OCI-LY3 (cell line): ENCODE measurements around the gene WDR27.

Experiments used
- H2AFZ ChIP-seq: fragments of 200-600, 300-600 bp; shearing (Covaris generic); 2 replicates; pipeline ENCODE4 v1.6.0; 2014; ENCODE audit warnings: antibody characterized with exemption, low read depth, low read length
- H3K27ac ChIP-seq: fragments of 200-600, 300-600 bp; sonication (generic); 2 replicates; pipeline ENCODE4 v1.5.1; 2014; ENCODE audit warnings: mild to moderate bottlenecking, low read length, moderate library complexity, mixed read lengths
- H3K27me3 ChIP-seq: fragments of 200-600, 300-600 bp; sonication (generic); 2 replicates; pipeline ENCODE4 v1.6.1; 2014; ENCODE audit warnings: low read depth, low read length, mixed read lengths
- H3K36me3 ChIP-seq: fragments of 200-600, 300-600 bp; sonication (generic); replicated peaks from 2 replicates; pipeline ENCODE3; 2014; ENCODE audit warnings: low read depth, low read length, mixed read lengths
- H3K4me1 ChIP-seq: fragments of 300-600, 200-600 bp; sonication (generic); 2 replicates; pipeline ENCODE4 v1.6.1; 2014; ENCODE audit warnings: low read length, mixed read lengths
- H3K4me2 ChIP-seq: fragments of 200-600, 300-600 bp; sonication (generic); 2 replicates; pipeline ENCODE4 v1.6.1; 2014; ENCODE audit warnings: low read length, mixed read lengths
- H3K4me3 ChIP-seq: fragments of 300-600, 200-600 bp; sonication (generic); 2 replicates; pipeline ENCODE4 v1.5.1; 2014; ENCODE audit warnings: antibody characterized with exemption, mild to moderate bottlenecking, low read length, moderate library complexity
- H3K79me2 ChIP-seq: fragments of 300-600, 200-600 bp; shearing (Covaris generic); 2 replicates; pipeline ENCODE4 v1.6.1; 2014; ENCODE audit warnings: mild to moderate bottlenecking, low read length, mixed read lengths
- H3K9ac ChIP-seq: fragments of 300-600, 200-600 bp; shearing (Covaris generic); 2 replicates; pipeline ENCODE4 v1.6.0; 2014; ENCODE audit warnings: mild to moderate bottlenecking, low read length, moderate library complexity
- H3K9me3 ChIP-seq: fragments of 200-600, 300-600 bp; shearing (Covaris generic); 2 replicates; pipeline ENCODE4 v1.6.1; 2014; ENCODE audit warnings: low read length, mixed read lengths; ENCODE audit not compliant: insufficient read depth
- H4K20me1 ChIP-seq: fragments of 200-600, 300-600 bp; sonication (generic); 2 replicates; pipeline ENCODE4 v1.6.1; 2016; ENCODE audit warnings: low read length, mixed read lengths; ENCODE audit not compliant: insufficient read depth
- EZH2phosphoT487 ChIP-seq: fragments of 200-600 bp; shearing (Covaris generic); IDR thresholded peaks from 2 replicates; pipeline ENCODE4 v1.6.1; 2018; ENCODE audit warnings: antibody characterized with exemption, mixed run types, low read depth
- TF ChIP-seq, protein P1 (sequence below): fragments of 200-600, 300-600 bp; sonication (generic); IDR thresholded peaks from 2 replicates; pipeline ENCODE4 v1.5.1; 2014; ENCODE audit warnings: antibody characterized with exemption, low read length, low read depth

Gene WDR27

DNA sequence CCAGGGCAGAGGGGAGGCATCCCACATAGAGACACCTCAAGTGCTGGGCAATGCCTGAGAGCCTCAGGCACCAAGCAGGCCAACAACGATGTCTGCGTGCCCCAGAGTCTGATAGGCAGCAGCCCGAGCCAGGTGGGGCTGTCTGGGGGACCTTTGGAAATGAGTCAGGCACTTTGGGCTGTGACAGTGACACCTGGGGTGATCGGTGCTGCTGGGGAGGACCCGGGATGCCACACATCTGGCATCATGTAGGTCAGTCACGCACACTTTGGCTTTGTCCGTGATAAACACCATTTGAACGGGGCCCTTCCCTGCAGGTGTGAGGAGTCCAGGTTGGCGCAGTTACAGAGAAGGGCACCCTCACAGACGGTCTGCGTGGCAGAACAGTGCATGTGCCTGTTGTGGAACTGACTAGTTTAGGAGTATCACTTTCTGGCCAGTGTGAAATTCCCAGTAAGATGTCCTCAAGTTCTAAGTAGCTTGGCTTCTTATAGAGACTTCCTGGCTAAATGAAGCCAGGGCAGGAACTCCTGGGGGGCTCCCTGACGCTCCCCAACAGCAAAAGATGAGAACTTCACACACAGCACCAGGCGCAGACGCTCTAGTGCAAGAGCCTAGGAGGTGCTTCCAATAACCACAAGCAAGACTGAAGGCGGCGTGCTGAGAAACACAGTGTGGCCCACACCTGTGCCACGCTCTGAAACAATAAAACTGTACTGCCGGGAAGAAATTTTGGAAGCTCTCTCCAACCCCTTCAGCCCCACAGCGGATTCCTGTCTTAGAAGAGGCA, 134.7 kb downstream of the WDR27 start:
- H3K79me2 ChIP-seq, result no peaks in the 10 kb centered on the region
- no peak overlapping the region for H2AFZ ChIP-seq
- TF ChIP-seq, protein P1, sequence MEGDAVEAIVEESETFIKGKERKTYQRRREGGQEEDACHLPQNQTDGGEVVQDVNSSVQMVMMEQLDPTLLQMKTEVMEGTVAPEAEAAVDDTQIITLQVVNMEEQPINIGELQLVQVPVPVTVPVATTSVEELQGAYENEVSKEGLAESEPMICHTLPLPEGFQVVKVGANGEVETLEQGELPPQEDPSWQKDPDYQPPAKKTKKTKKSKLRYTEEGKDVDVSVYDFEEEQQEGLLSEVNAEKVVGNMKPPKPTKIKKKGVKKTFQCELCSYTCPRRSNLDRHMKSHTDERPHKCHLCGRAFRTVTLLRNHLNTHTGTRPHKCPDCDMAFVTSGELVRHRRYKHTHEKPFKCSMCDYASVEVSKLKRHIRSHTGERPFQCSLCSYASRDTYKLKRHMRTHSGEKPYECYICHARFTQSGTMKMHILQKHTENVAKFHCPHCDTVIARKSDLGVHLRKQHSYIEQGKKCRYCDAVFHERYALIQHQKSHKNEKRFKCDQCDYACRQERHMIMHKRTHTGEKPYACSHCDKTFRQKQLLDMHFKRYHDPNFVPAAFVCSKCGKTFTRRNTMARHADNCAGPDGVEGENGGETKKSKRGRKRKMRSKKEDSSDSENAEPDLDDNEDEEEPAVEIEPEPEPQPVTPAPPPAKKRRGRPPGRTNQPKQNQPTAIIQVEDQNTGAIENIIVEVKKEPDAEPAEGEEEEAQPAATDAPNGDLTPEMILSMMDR, result no peak
- no peak for TF ChIP-seq EZH2phosphoT487
- H3K9me3 ChIP-seq, result no peaks in the 10 kb centered on the region
- H3K4me1 ChIP-seq, result peaks cover 24% of the 10 kb centered on the region
- no peaks in the 10 kb centered on the region for H4K20me1 ChIP-seq
- H3K4me2 ChIP-seq, result no peak overlapping the region
- no peak overlapping the region for H3K27ac ChIP-seq
- no peak overlapping the region for H3K4me3 ChIP-seq
- H3K36me3 ChIP-seq, result no peaks in the 10 kb centered on the region
- no peaks in the 10 kb centered on the region for H3K27me3 ChIP-seq
- no peak overlapping the region for H3K9ac ChIP-seq

DNA sequence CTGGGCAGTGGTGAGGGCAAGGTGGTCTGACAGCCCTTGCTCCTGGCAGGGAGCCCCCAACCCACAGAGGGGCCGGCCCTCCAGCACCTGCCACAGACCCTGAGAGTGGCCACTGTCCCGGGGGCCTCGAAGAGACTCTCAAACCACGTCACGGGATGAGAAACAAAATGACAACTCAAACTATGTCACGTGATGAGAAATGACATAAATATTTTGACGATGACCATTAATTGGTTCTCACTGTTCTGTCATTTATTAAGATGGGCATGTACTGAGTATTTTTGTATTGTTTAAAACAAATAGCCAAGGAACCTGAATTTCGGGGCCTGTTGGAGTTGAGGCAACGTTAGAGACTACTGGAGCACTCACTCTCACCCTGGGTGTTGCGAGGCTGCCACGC, 135.5 kb downstream of the WDR27 start:
- no peak overlapping the region for H3K4me3 ChIP-seq
- no peak overlapping the region for H3K27ac ChIP-seq
- TF ChIP-seq EZH2phosphoT487, result no peak
- H3K36me3 ChIP-seq, result no peaks in the 10 kb centered on the region
- H3K9me3 ChIP-seq, result no peaks in the 10 kb centered on the region
- H3K79me2 ChIP-seq, result no peaks in the 10 kb centered on the region
- H3K4me1 ChIP-seq, result peaks cover 27% of the 10 kb centered on the region
- no peak overlapping the region for H3K4me2 ChIP-seq
- no peaks in the 10 kb centered on the region for H4K20me1 ChIP-seq
- H2AFZ ChIP-seq, result no peak overlapping the region
- H3K9ac ChIP-seq, result no peak overlapping the region
- H3K27me3 ChIP-seq, result no peaks in the 10 kb centered on the region

DNA sequence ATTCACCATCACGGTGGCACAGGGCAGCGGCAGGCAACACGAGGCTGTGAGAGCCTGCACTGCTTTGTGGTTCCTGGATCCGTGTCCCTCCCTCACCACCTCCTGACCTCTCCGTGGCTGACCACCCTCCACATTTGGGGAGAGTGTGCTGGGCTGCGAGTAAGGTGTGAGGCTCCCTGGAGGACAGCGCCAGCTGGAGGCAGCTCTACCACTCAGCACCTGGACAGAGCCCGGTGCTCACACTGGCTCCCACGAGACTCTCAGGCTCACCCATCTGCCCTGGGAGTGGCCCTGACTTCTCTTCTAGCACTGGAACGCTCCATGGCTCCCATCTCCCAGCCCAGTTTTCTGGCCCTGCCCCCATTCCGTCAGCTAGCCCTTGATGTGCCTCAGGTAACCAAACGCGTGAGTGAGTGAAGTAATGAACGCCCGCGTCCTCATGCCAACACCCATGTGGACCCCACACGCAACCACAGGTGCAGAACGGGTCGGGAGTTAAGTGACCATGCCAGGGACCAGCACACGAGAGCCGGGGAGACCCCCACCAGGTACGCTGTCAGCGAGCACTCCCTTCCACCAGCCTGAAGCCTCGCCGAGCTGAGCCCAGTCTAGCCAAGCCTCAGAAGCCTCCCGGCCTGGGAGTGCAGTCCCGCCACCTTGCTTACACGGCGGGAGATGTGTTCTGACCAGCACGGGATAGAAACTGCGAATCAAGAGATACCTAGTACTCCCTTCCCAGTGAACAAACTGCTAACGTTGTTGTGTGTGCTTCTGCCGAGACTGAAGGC, 137.2 kb downstream of the WDR27 start:
- H4K20me1 ChIP-seq, result no peaks in the 10 kb centered on the region
- H3K4me1 ChIP-seq, result peaks cover 27% of the 10 kb centered on the region
- no peak overlapping the region for H3K27ac ChIP-seq
- no peaks in the 10 kb centered on the region for H3K79me2 ChIP-seq
- H3K9ac ChIP-seq, result no peak overlapping the region
- H3K27me3 ChIP-seq, result no peaks in the 10 kb centered on the region
- no peaks in the 10 kb centered on the region for H3K36me3 ChIP-seq
- H3K9me3 ChIP-seq, result no peaks in the 10 kb centered on the region
- TF ChIP-seq EZH2phosphoT487, result no peak
- TF ChIP-seq, protein P1, result peak; percentile 9; the same call in 1 of the 2 replicates
- H3K4me2 ChIP-seq, result no peak overlapping the region
- no peak overlapping the region for H3K4me3 ChIP-seq
- H2AFZ ChIP-seq, result no peak overlapping the region

DNA sequence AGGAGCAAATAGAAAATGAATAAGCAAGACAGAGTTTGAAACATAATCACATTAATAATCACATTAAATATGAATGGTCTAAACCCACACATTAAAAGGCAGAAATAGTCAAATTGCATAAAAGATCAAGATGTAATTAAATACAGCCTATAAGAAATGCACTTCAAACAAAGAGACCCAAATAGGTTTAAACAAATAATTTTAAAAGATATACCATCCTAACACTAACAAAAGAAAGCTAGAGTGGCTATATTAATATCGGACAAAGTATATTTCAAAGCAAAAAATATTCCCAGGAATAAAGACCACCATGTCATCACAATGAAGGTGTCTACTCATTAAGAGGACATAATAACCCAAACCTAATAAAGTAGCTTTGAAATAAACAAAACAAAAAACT, 140.2 kb downstream of the WDR27 start:
- Histone ChIP-seq H3K4me2 (peak overlapping the region; percentile 60; the same call in 1 of the 2 replicates), H3K9me3 (no peaks in the 10 kb centered on the region), H3K27me3 (no peaks in the 10 kb centered on the region), H3K36me3 (no peaks in the 10 kb centered on the region), H3K9ac (no peak overlapping the region), H3K4me1 (peaks cover 19% of the 10 kb centered on the region), H4K20me1 (no peaks in the 10 kb centered on the region), H2AFZ (no peak overlapping the region), H3K4me3 (no peak overlapping the region), H3K27ac (no peak overlapping the region), H3K79me2 (no peaks in the 10 kb centered on the region)
- TF ChIP-seq, protein P1, result no peak
- no peak for TF ChIP-seq EZH2phosphoT487
